IMR-90 (cell line): ENCODE results near the gene TTC39A. TPM values are rescaled to one million over a fixed set of nuclear protein-coding genes. Genes with fewer than 3 reads are reported as not detected.

Source experiments
- ATAC-seq: fragments of 200-7000 bp; cut with Tn5 transposase; 2 replicates; pipeline ENCODE4 v1.9.1; 2020; ENCODE audit warnings: low read depth, mild to moderate bottlenecking, moderate library complexity
- BruUV-seq: library from RNA; stranded (reverse); fragments of 400-500 nt; replicated peaks from 2 replicates; lab custom pipeline; 2021; lab: Mats Ljungman, UMichigan
- CTCF ChIA-PET: fragments of 300-600 bp; formaldehyde crosslinking; extraction: SDS; loops from one replicate; lab custom pipeline; 2021; ENCODE audit warnings: antibody characterized with exemption; lab: Yijun Ruan, JAX
- POLR2A ChIA-PET: fragments of 300-600 bp; sonication (Branson Sonifier 250); formaldehyde crosslinking; loops from one replicate; lab custom pipeline; 2022; ENCODE audit warnings: antibody characterized with exemption; ENCODE audit not compliant: unreplicated experiment; lab: Charles Lee
- DNase-seq: peaks from one replicate; pipeline ENCODE4 v3.0.0; 2013
- H2AFZ ChIP-seq: replicated peaks from 2 replicates; pipeline ENCODE3; 2013; ENCODE audit warnings: low read length, mild to moderate bottlenecking; ENCODE audit not compliant: poor library complexity
- H2AK5ac ChIP-seq: 2 replicates; pipeline ENCODE4 v1.6.1; 2013; ENCODE audit warnings: low read depth, low read length, inconsistent platforms
- H2AK9ac ChIP-seq: replicated peaks from 2 replicates; pipeline ENCODE3; 2013; ENCODE audit warnings: mild to moderate bottlenecking, low read depth, low read length, moderate library complexity; ENCODE audit not compliant: poor library complexity
- H2BK120ac ChIP-seq: 2 replicates; pipeline ENCODE4 v1.6.1; 2013; ENCODE audit warnings: low read depth, low read length, inconsistent platforms
- H2BK15ac ChIP-seq: 3 replicates; pipeline ENCODE4 v1.6.1; 2013; ENCODE audit warnings: low read depth, low read length, inconsistent platforms
- H2BK20ac ChIP-seq: 2 replicates; pipeline ENCODE4 v1.6.1; 2013; ENCODE audit warnings: low read depth, mild to moderate bottlenecking, inconsistent platforms, low read length, moderate library complexity
- H2BK5ac ChIP-seq: 2 replicates; pipeline ENCODE4 v1.6.1; 2013; ENCODE audit warnings: mild to moderate bottlenecking, low read depth, low read length, inconsistent platforms; ENCODE audit not compliant: poor library complexity, severe bottlenecking
- H3K14ac ChIP-seq: replicated peaks from 2 replicates; pipeline ENCODE4 v1.6.1; 2013; ENCODE audit warnings: low read depth, low read length, inconsistent platforms
- H3K18ac ChIP-seq: 2 replicates; pipeline ENCODE4 v1.6.1; 2013; ENCODE audit warnings: low read depth, low read length, control low read depth
- H3K23ac ChIP-seq: 2 replicates; pipeline ENCODE4 v1.6.1; 2013; ENCODE audit warnings: low read depth, low read length, inconsistent platforms
- H3K27ac ChIP-seq: 2 replicates; pipeline ENCODE4 v1.5.1; 2013; ENCODE audit warnings: mild to moderate bottlenecking, control low read depth, low read length; ENCODE audit not compliant: insufficient read depth
- H3K27me3 ChIP-seq: 2 replicates; pipeline ENCODE4 v1.6.1; 2013; ENCODE audit warnings: low read length; ENCODE audit not compliant: control insufficient read depth, insufficient read depth
- H3K36me3 ChIP-seq: 2 replicates; pipeline ENCODE4 v1.6.1; 2013; ENCODE audit warnings: low read length, mixed read lengths; ENCODE audit not compliant: control insufficient read depth, insufficient read depth
- H3K4ac ChIP-seq: 2 replicates; pipeline ENCODE4 v1.6.1; 2013; ENCODE audit warnings: low read depth, low read length, inconsistent platforms
- H3K4me1 ChIP-seq: 2 replicates; pipeline ENCODE4 v1.6.1; 2013; ENCODE audit warnings: low read length, mixed read lengths; ENCODE audit not compliant: control insufficient read depth, insufficient read depth
- H3K4me2 ChIP-seq: 2 replicates; pipeline ENCODE4 v1.6.1; 2013; ENCODE audit warnings: low read depth, mild to moderate bottlenecking, control low read depth, low read length, moderate library complexity
- H3K4me3 ChIP-seq: 2 replicates; pipeline ENCODE4 v1.5.1; 2013; ENCODE audit warnings: low read depth, mild to moderate bottlenecking, control low read depth, low read length, moderate library complexity; ENCODE audit not compliant: insufficient read depth
- H3K56ac ChIP-seq: 2 replicates; pipeline ENCODE4 v1.6.1; 2013; ENCODE audit warnings: low read length, inconsistent platforms; ENCODE audit not compliant: insufficient read depth; ENCODE audit errors: extremely low read depth
- H3K79me1 ChIP-seq, 2 experiments: 2 replicates each; pipeline ENCODE4 v1.6.1; 2013; ENCODE audit warnings: low read length in 2 of 2, inconsistent platforms in 1 of 2, low read depth in 1 of 2
- H3K9ac ChIP-seq: 2 replicates; pipeline ENCODE4 v1.6.1; 2013; ENCODE audit warnings: low read depth, low read length, control low read depth
- H3K9me1 ChIP-seq: 2 replicates; pipeline ENCODE4 v1.6.1; 2013; ENCODE audit warnings: low read length, inconsistent platforms; ENCODE audit not compliant: insufficient read depth
- H3K9me3 ChIP-seq: 2 replicates; pipeline ENCODE4 v1.6.1; 2013; ENCODE audit warnings: low read length; ENCODE audit not compliant: control insufficient read depth, insufficient read depth
- H4K20me1 ChIP-seq: 2 replicates; pipeline ENCODE4 v1.6.1; 2013; ENCODE audit warnings: low read length, inconsistent platforms; ENCODE audit not compliant: insufficient read depth
- H4K5ac ChIP-seq: 2 replicates; pipeline ENCODE4 v1.6.1; 2013; ENCODE audit warnings: mild to moderate bottlenecking, low read depth, low read length, control low read depth
- H4K8ac ChIP-seq, 2 experiments: 2 replicates each; pipeline ENCODE4 v1.6.1; 2013; ENCODE audit warnings: low read depth in 2 of 2, low read length in 2 of 2, control low read depth in 1 of 2, inconsistent platforms in 1 of 2
- H4K91ac ChIP-seq: 2 replicates; pipeline ENCODE4 v1.6.1; 2013; ENCODE audit warnings: low read depth, low read length, inconsistent platforms; ENCODE audit not compliant: insufficient read depth
- BHLHE40 ChIP-seq: fragments of 150-350 bp; IDR thresholded peaks from 2 replicates; pipeline ENCODE4 v1.6.1; 2016; ENCODE audit warnings: mild to moderate bottlenecking, low read depth, low read length
- CHD1 ChIP-seq: IDR thresholded peaks from 2 replicates; pipeline ENCODE4 v1.6.1; 2012; ENCODE audit warnings: low read depth, low read length, improper control_type of control experiment
- CTCF ChIP-seq: conservative IDR thresholded peaks from 2 replicates; pipeline ENCODE4 v1.5.1; 2012; ENCODE audit warnings: mild to moderate bottlenecking, low read depth, low read length, improper control_type of control experiment
- FOS ChIP-seq: fragments of 150-350 bp; IDR thresholded peaks from 2 replicates; pipeline ENCODE4 v1.6.1; 2016; ENCODE audit warnings: low read depth, low read length
- MAZ ChIP-seq: IDR thresholded peaks from 2 replicates; pipeline ENCODE4 v1.6.1; 2012; ENCODE audit warnings: low read depth, mild to moderate bottlenecking, low read length, improper control_type of control experiment, moderate library complexity, borderline replicate concordance
- MXI1 ChIP-seq: IDR thresholded peaks from 2 replicates; pipeline ENCODE4 v1.6.1; 2012; ENCODE audit warnings: low read depth, mild to moderate bottlenecking, low read length, moderate library complexity, borderline replicate concordance
- NFE2L2 ChIP-seq: fragments of 150-350 bp; IDR thresholded peaks from 2 replicates; pipeline ENCODE4 v1.6.1; 2016; ENCODE audit warnings: low read depth, mild to moderate bottlenecking, low read length
- RAD21 ChIP-seq: IDR thresholded peaks from 2 replicates; pipeline ENCODE4 v1.6.1; 2012; ENCODE audit warnings: low read length, improper control_type of control experiment
- RFX5 ChIP-seq: IDR thresholded peaks from 2 replicates; pipeline ENCODE4 v1.8.0; 2012; ENCODE audit warnings: low read depth, mild to moderate bottlenecking, low read length, moderate library complexity
- SMC3 ChIP-seq: fragments of 150-350 bp; IDR thresholded peaks from 2 replicates; pipeline ENCODE4 v1.6.1; 2016; ENCODE audit warnings: low read depth, mild to moderate bottlenecking, antibody characterized with exemption, low read length, moderate library complexity
- USF2 ChIP-seq: fragments of 150-350 bp; IDR thresholded peaks from 2 replicates; pipeline ENCODE4 v1.6.1; 2017; ENCODE audit warnings: mild to moderate bottlenecking, antibody characterized with exemption, low read length, low read depth
- WGBS, 2 experiments: methylation state at CpG; one replicate each; pipeline versions ENCODE4 v1.1.5 to v1.1.7; 2013; ENCODE audit warnings: missing lambda C conversion rate in 2 of 2; ENCODE audit not compliant: insufficient read length in 1 of 2; ENCODE audit errors: extremely low coverage in 2 of 2; 5-methylcytosine and 5-hydroxymethylcytosine counted together
- dilution Hi-C: fragments of 300-500 bp; cut with HindIII; formaldehyde crosslinking; loops from one replicate; pipeline ENCODE4 v1.14.3; 2018; ENCODE audit warnings: low sequenced_read_pairs; ENCODE audit not compliant: unreplicated experiment
- in situ Hi-C: fragments of 300-500 bp; cut with MboI; formaldehyde crosslinking; loops from 3 replicates; pipeline ENCODE4 v1.14.3; 2019; ENCODE audit warnings: low sequenced_read_pairs, inconsistent platforms, mixed read lengths
- intact Hi-C: fragments of 100-400 bp; cut with micrococcal nuclease; formaldehyde crosslinking; loops from 2 replicates; pipeline ENCODE4 v1.10.0; 2022
- polyA plus RNA-seq, 3 experiments: library from polyadenylated mRNA; depleted of rRNA; stranded (reverse); fragments of >200 nt; gene quantifications; 2 replicates each; pipeline ENCODE4 v1.2.3, GENCODE V29; 2012; ENCODE audit warnings: low replicate concordance in 1 of 3
- total RNA-seq: library from RNA; depleted of rRNA; stranded (reverse); fragments of >200 nt; gene quantifications from 2 replicates; pipeline ENCODE4 v1.2.3, GENCODE V29; 2012

TTC39A gene
- total and polyA plus RNA-seq, 2 of the 4 experiments (the other 2 are of a cell fraction): 0.62 to 0.72 TPM

- intact Hi-C loops (no loop called here), in situ Hi-C loops (no loop called here), dilution Hi-C loops (no loop called here)
- H3K9me3 ChIP-seq: no peaks in the 10 kb centered on the region; the same call in 1 of the 2 replicates
- no peak overlapping the region for H2BK120ac ChIP-seq
- H3K9me1 ChIP-seq: no peaks in the 10 kb centered on the region
- H3K79me1 ChIP-seq: no peaks in the 10 kb centered on the region
- no peak overlapping the region for H3K4me2 ChIP-seq
- H3K18ac ChIP-seq: no peak overlapping the region
- H3K36me3 ChIP-seq: no peaks in the 10 kb centered on the region
- no peak overlapping the region for H2AK9ac ChIP-seq
- H4K91ac ChIP-seq: no peak overlapping the region
- H3K27ac ChIP-seq: no peak overlapping the region
- DNase-seq (no peak), ATAC-seq (no peak)
- H2BK15ac ChIP-seq: no peak overlapping the region
- ChIA-PET POLR2A (no interaction called here), CTCF (no interaction called here)
- no peak overlapping the region for H2BK20ac ChIP-seq
- H3K27me3 ChIP-seq: peaks cover 4% of the 10 kb centered on the region; the same call in 1 of the 2 replicates
- no peak overlapping the region for H3K4me3 ChIP-seq
- 57% methylated on average over 1 of the region's 4 CpGs; no CpG with 5 or more reads in 1 of the 2 experiments for WGBS, 2 experiments
- no peak overlapping the region for H3K14ac ChIP-seq
- no peak overlapping the region for H3K23ac ChIP-seq
- H3K4me1 ChIP-seq: no peaks in the 10 kb centered on the region
- no TSS peak for BruUV-seq
- no peak overlapping the region for H2AK5ac ChIP-seq
- H4K5ac ChIP-seq: no peak overlapping the region
- H3K56ac ChIP-seq: no peak overlapping the region
- TF ChIP-seq RAD21 (no peak), FOS (no peak), CTCF (no peak), BHLHE40 (no peak), USF2 (no peak), NFE2L2 (no peak), SMC3 (no peak), CHD1 (no peak), RFX5 (no peak), MAZ (no peak), MXI1 (no peak)
- H2BK5ac ChIP-seq: no peak overlapping the region
- no peak overlapping the region for H4K8ac ChIP-seq
- no peak overlapping the region for H3K9ac ChIP-seq
- H3K4ac ChIP-seq: no peak overlapping the region
- no peaks in the 10 kb centered on the region for H4K20me1 ChIP-seq
- H2AFZ ChIP-seq: no peak overlapping the region
Observed at GRCh38 chr1:51322417-51323101, 7.8 kb downstream of the TTC39A start.
